SH-SY5Y (cell line): ENCODE data around the gene EIF2AK3.

Source experiments
- GATA2 ChIP-seq: IDR thresholded peaks from 2 replicates; pipeline ENCODE4 v1.6.1; 2011; ENCODE audit warnings: mild to moderate bottlenecking, low read depth, low read length
- GATA3 ChIP-seq: IDR thresholded peaks from 2 replicates; pipeline ENCODE4 v1.6.1; 2011; ENCODE audit warnings: low read depth, mild to moderate bottlenecking, low read length, moderate library complexity

DNA sequence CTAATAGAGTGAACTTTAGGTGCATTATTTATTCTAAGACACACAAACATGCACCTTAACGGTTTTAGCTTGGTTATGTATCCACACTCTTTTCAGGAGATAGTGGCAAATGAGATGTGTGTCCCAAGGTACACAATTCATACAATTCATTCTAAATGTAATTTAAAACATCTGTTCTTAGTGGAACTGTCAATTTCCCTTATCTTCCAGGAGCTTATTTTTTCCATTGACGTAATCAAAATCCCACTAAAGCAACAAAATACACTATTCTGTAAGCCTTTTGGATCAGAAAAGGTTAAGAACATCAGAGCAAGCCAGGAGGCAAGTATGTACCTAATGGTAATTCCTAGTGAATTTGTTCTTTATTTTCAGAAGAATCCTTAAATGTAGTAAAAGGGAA lies 19.8 kb downstream of the EIF2AK3 start:
- TF ChIP-seq GATA2 = no peak
- TF ChIP-seq GATA3 = no peak
